ENCODE data around the gene TTC9C. TPM values are rescaled to one million over a fixed set of nuclear protein-coding genes. Genes with fewer than 3 reads are reported as not detected.
A peak's percentile ranks its signal among the peaks of the same experiment; 100 is the strongest.

Gene TTC9C
- total and polyA plus RNA-seq, 2 of the 13 experiments (the other 11 are each of a cell fraction or from before 2014, with no cell fraction given), result 28.0 to 36.4 TPM

- Histone ChIP-seq H3K9ac (ENCODE audit: insufficient read depth, low read depth, low read length) (peak overlapping the region; percentile 56), H3K36me3 (replicated peaks in 1 of 2; ENCODE audit: control insufficient read depth in 1 of 2, insufficient read depth in 2 of 2, low read length in 2 of 2) (0 out of 5 replicates have a peak, but pooled peaks cover 0 to 4% of the 10 kb centered on the region in 2 experiments), H3K27me3 (ENCODE audit: control insufficient read depth in 1 of 2, insufficient read depth in 2 of 2, low read length in 2 of 2) (no peaks in the 10 kb centered on the region), H3K4me1 (ENCODE audit: insufficient read depth, low read length) (peaks cover 37% of the 10 kb centered on the region), H3K27ac (ENCODE audit: extremely low read length, insufficient read depth, low read length) (peak overlapping the region; percentile 36), H4K20me1 (ENCODE audit: insufficient read depth, low read length) (no peaks in the 10 kb centered on the region), H3K4me2 (ENCODE audit: low read depth, low read length) (peak overlapping the region; percentile 86), H3K9me3 (ENCODE audit: low read length) (no peaks in the 10 kb centered on the region), H3K4me3 (replicated peaks in 1 of 3; ENCODE audit: insufficient read depth in 1 of 3, low read depth in 2 of 3, low read length in 3 of 3) (peak overlapping the region; percentile 8 to 58 (median 25); a peak in 5 of 6 replicates), H2AFZ (ENCODE audit: low read length) (peak overlapping the region; percentile 78), H3K79me2 (ENCODE audit: insufficient read depth, low read length) (peaks cover 8% of the 10 kb centered on the region)
- POLR2A ChIA-PET, result interaction anchor here (0.7 to 3.6 kb wide), 19 partner anchors 9 to 176 kb away, joined by 3 to 54 read pairs (median 8); partner anchors contain the start of genes B3GAT3, C11orf98, CSKMT and EEF1G
- FAIRE-seq (peak; percentile 99), ATAC-seq (peak; percentile 95), DNase-seq (ENCODE audit: low spot score) (peak; percentile 80)
- in situ Hi-C loops (cut with HindIII; ENCODE audit: extremely low pct_ligation_motif_present, low pct_unique_long_range_greater_than_20kb) (no loop called here), intact Hi-C loops (cut with micrococcal nuclease; ENCODE audit: unreplicated experiment) (no loop called here)
- 2% methylated on average over 4 of the region's 4 CpGs for WGBS (ENCODE audit: low lambda C conversion rate)
- BruUV-seq (replicated peaks), result no TSS peak
- CTCF ChIA-PET (ENCODE audit: low intra/inter-chr PET ratio, low total read pairs), result interaction anchor here (1.3 kb wide), 1 partner anchor 14 kb away, joined by 9 read pairs; no protein-coding TSS in a partner anchor
- no peak for TF ChIP-seq JARID2 (CRISPR knock-in tag; IDR thresholded peaks at IDR 0.05; ENCODE audit: insufficient replicate concordance)
- TF ChIP-seq ZNF232 (CRISPR knock-in tag; IDR thresholded peaks at IDR 0.05; ENCODE audit: borderline replicate concordance), result 0 out of 2 replicates have a peak, but pooled peaks have one; percentile 20
- TF ChIP-seq ZNF326 (CRISPR knock-in tag; IDR thresholded peaks at IDR 0.05; ENCODE audit: borderline replicate concordance), result no peak
- TF ChIP-seq SSRP1 (CRISPR knock-in tag; IDR thresholded peaks at IDR 0.05), result no peak
- peak; percentile 63 for TF ChIP-seq TEAD3 (CRISPR knock-in tag; optimal IDR thresholded peaks at IDR 0.05; ENCODE audit: borderline replicate concordance)
- peak; percentile 80 for TF ChIP-seq ZNF652 (CRISPR knock-in tag; IDR thresholded peaks at IDR 0.05; ENCODE audit: borderline replicate concordance, low read depth)
- no peak for TF ChIP-seq PCBP2 (optimal IDR thresholded peaks at IDR 0.05; ENCODE audit: low read depth, low read length, poor library complexity, severe bottlenecking)
- no peak for TF ChIP-seq ZNF121 (CRISPR knock-in tag; IDR thresholded peaks at IDR 0.05)
- TF ChIP-seq PHF8 (CRISPR knock-in tag; IDR thresholded peaks at IDR 0.05), result 0 out of 2 replicates have a peak, but pooled peaks have one; percentile 34
- 0 out of 2 replicates have a peak, but pooled peaks have one; percentile 31 for TF ChIP-seq FOXA3 (CRISPR knock-in tag; IDR thresholded peaks at IDR 0.05)
- no peak for TF ChIP-seq TCF12 (IDR thresholded peaks at IDR 0.05)
- TF ChIP-seq TCF12 (CRISPR knock-in tag; IDR thresholded peaks at IDR 0.05), result no peak
- no peak for TF ChIP-seq SALL2 (CRISPR knock-in tag; IDR thresholded peaks at IDR 0.05)
- TF ChIP-seq MYC (CRISPR knock-in tag; IDR thresholded peaks at IDR 0.05; ENCODE audit: borderline replicate concordance), result 0 out of 2 replicates have a peak, but pooled peaks have one; percentile 15
- no peak for TF ChIP-seq DR1 (CRISPR knock-in tag; IDR thresholded peaks at IDR 0.05)
- no peak for TF ChIP-seq ZNF720 (CRISPR knock-in tag; IDR thresholded peaks at IDR 0.05)
- no peak for TF ChIP-seq ZNF557 (CRISPR knock-in tag; IDR thresholded peaks at IDR 0.05)
- no peak for TF ChIP-seq HNF1B (CRISPR knock-in tag; IDR thresholded peaks at IDR 0.05)
- TF ChIP-seq SMC3 (IDR thresholded peaks at IDR 0.05; ENCODE audit: low read length), result peak; percentile 69
- 0 out of 4 replicates have a peak, but pooled peaks of 1 of the 2 experiments have one; percentile 39 for TF ChIP-seq POLR2A (IDR thresholded peaks at IDR 0.05; ENCODE audit: insufficient read depth in 1 of 2, low read depth in 2 of 2, low read length in 2 of 2)
- no peak for TF ChIP-seq HNRNPLL (IDR thresholded peaks at IDR 0.05; ENCODE audit: low read depth, low read length, poor library complexity, severe bottlenecking)
- peak; percentile 49; the same call in 1 of the 2 replicates for TF ChIP-seq POLR2G (IDR thresholded peaks at IDR 0.05; ENCODE audit: low read depth, low read length)
- peak; percentile 79 for TF ChIP-seq CEBPG (CRISPR knock-in tag; IDR thresholded peaks at IDR 0.05)
- TF ChIP-seq RELA (CRISPR knock-in tag; IDR thresholded peaks at IDR 0.05), result no peak
- peak; percentile 54; the same call in 1 of the 2 replicates for TF ChIP-seq ZNF605 (CRISPR knock-in tag; IDR thresholded peaks at IDR 0.05)
- TF ChIP-seq ZNF430 (CRISPR knock-in tag; IDR thresholded peaks at IDR 0.05), result no peak
Measured at GRCh38 chr11:62680825-62681240, 47.5 kb upstream of the TTC9C start.
